ENCODE data around the gene LRFN5.

The LRFN5 gene

DNA sequence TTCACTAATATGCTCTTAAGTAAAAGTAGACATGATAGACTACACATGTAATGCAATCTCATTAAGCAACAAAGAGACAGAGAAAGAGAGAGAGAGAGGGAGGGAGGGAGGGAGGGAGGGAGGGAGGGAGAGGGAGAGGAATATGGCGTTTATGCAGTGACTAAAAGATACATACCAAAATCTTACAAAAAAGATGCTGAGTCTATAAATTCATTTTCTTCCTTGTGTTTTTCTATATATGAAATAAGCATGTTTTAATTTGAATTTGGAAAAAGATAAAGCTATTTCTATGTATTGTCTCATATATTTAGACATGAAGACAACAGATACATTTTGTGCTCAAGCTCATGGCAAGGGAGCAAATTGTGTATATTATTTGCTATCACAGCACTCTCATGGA lies 44.1 kb downstream of the LRFN5 start:
- TF ChIP-seq, protein P1, sequence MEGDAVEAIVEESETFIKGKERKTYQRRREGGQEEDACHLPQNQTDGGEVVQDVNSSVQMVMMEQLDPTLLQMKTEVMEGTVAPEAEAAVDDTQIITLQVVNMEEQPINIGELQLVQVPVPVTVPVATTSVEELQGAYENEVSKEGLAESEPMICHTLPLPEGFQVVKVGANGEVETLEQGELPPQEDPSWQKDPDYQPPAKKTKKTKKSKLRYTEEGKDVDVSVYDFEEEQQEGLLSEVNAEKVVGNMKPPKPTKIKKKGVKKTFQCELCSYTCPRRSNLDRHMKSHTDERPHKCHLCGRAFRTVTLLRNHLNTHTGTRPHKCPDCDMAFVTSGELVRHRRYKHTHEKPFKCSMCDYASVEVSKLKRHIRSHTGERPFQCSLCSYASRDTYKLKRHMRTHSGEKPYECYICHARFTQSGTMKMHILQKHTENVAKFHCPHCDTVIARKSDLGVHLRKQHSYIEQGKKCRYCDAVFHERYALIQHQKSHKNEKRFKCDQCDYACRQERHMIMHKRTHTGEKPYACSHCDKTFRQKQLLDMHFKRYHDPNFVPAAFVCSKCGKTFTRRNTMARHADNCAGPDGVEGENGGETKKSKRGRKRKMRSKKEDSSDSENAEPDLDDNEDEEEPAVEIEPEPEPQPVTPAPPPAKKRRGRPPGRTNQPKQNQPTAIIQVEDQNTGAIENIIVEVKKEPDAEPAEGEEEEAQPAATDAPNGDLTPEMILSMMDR (IDR thresholded peaks at IDR 0.05) = no peak
- no peaks in the 10 kb centered on the region for H3K4me1 ChIP-seq
- H3K9ac ChIP-seq = no peak overlapping the region
- H2AFZ ChIP-seq = no peak overlapping the region
- H3K9me3 ChIP-seq (ENCODE audit: control insufficient read depth, low read length) = no peaks in the 10 kb centered on the region
- no peak overlapping the region for H3K27ac ChIP-seq
- no peak overlapping the region for H3K4me3 ChIP-seq (ENCODE audit: low read depth, low read length)
- H3K79me2 ChIP-seq = peaks cover 10% of the 10 kb centered on the region
- H3K4me2 ChIP-seq (ENCODE audit: low read length) = no peak overlapping the region
- no peaks in the 10 kb centered on the region for H3K36me3 ChIP-seq (ENCODE audit: control insufficient read depth, insufficient read depth, low read length)
- H3K27me3 ChIP-seq (ENCODE audit: control insufficient read depth, insufficient read depth, low read length) = no peaks in the 10 kb centered on the region

DNA sequence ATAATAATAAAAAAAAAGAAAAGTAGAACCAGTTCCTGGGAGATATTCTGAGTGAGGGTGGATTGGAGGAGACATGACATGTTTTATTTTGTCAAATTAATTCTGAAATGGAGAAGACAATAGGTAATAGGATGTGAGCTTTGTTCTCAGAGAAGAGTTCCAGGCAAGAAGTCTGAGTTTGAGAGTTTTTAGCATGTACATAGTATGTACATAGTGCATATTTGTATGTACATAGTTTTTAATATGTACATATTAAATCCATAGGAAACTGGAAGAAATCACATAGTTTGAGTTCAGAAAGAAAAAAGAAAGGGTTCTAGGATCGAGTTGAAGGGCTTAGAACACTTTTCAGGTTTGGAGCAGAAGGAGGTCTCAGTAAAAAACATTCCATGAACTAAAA lies 47.5 kb downstream of the LRFN5 start:
- TF ChIP-seq, protein P1 (IDR thresholded peaks at IDR 0.05) = no peak

DNA sequence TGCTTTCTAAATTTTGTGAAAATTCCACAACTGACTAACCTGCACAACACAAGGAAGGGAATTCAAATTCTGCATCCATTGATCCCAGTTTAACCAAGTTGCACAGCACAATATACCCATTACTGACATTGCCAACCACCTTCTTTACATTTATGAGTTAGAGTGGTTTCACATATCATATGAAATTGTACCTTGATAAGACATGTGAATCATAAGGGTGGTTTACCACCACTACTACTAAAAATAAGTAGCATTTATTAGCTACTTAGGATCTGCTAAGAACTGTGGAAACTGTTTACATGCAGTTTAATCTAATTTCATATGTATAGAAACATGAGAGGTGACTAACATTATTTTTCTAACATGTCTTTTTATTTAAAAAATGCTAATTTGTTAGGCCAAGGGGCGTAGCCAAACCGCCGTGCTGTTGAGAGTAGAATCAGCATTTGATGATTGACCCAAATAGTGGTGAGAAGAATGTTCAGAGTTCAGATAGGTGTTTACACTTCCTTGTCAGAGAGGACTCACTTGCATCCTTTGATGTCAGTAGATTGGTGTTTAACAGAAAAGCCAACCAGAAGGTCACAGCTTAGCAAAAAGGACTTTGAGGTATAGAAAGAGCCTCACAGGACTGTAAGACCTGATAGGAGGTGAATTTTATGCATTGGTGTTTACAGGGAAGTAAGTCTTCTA lies 56.2 kb downstream of the LRFN5 start:
- no peak overlapping the region for H3K4me3 ChIP-seq (ENCODE audit: low read depth, low read length)
- no peaks in the 10 kb centered on the region for H3K9me3 ChIP-seq (ENCODE audit: control insufficient read depth, low read length)
- H3K4me2 ChIP-seq (ENCODE audit: low read length) = no peak overlapping the region
- H2AFZ ChIP-seq = no peak overlapping the region
- no peaks in the 10 kb centered on the region for H3K36me3 ChIP-seq (ENCODE audit: control insufficient read depth, insufficient read depth, low read length)
- TF ChIP-seq, protein P1 (IDR thresholded peaks at IDR 0.05) = no peak
- peaks cover 3% of the 10 kb centered on the region for H3K4me1 ChIP-seq
- H3K27me3 ChIP-seq (ENCODE audit: control insufficient read depth, insufficient read depth, low read length) = no peaks in the 10 kb centered on the region
- H3K9ac ChIP-seq = no peak overlapping the region
- peaks cover 7% of the 10 kb centered on the region for H3K79me2 ChIP-seq
- H3K27ac ChIP-seq = no peak overlapping the region

More for the DNA sequence above, 47.5 kb downstream of the LRFN5 start:
- H3K9me3 ChIP-seq (ENCODE audit: control insufficient read depth, low read length) = no peaks in the 10 kb centered on the region
- no peak overlapping the region for H3K4me2 ChIP-seq (ENCODE audit: low read length)
- H2AFZ ChIP-seq = no peak overlapping the region
- no peak overlapping the region for H3K9ac ChIP-seq
- H3K27me3 ChIP-seq (ENCODE audit: control insufficient read depth, insufficient read depth, low read length) = no peaks in the 10 kb centered on the region
- peaks cover 12% of the 10 kb centered on the region for H3K79me2 ChIP-seq
- no peaks in the 10 kb centered on the region for H3K4me1 ChIP-seq
- H3K36me3 ChIP-seq (ENCODE audit: control insufficient read depth, insufficient read depth, low read length) = no peaks in the 10 kb centered on the region
- H3K4me3 ChIP-seq (ENCODE audit: low read depth, low read length) = no peak overlapping the region
- no peak overlapping the region for H3K27ac ChIP-seq

DNA sequence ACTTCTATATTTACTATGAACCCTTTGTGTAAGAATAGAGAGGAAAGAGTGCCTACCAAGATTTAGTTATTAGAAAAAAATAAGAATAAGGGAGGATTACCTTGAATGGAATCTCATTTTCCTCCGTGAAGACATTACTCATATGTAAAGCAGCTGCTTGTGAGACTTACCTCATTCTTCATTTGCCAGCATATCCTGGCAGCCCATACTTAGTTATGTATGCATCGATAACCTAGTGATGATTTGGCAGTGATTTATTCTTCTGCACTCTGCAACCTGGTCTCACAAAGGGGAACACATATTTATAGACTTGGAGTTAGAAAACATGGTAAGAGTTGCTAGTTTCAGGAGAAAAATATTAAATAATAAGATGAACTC lies 56.8 kb downstream of the LRFN5 start:
- Histone ChIP-seq H3K9ac (no peak overlapping the region), H3K36me3 (ENCODE audit: control insufficient read depth, insufficient read depth, low read length) (no peaks in the 10 kb centered on the region), H3K27me3 (ENCODE audit: control insufficient read depth, insufficient read depth, low read length) (no peaks in the 10 kb centered on the region), H3K4me1 (peaks cover 3% of the 10 kb centered on the region), H3K4me3 (ENCODE audit: low read depth, low read length) (no peak overlapping the region), H3K27ac (no peak overlapping the region), H3K9me3 (ENCODE audit: control insufficient read depth, low read length) (no peaks in the 10 kb centered on the region), H2AFZ (no peak overlapping the region), H3K79me2 (peaks cover 7% of the 10 kb centered on the region), H3K4me2 (ENCODE audit: low read length) (no peak overlapping the region)
- TF ChIP-seq, protein P1 (IDR thresholded peaks at IDR 0.05) = no peak

DNA sequence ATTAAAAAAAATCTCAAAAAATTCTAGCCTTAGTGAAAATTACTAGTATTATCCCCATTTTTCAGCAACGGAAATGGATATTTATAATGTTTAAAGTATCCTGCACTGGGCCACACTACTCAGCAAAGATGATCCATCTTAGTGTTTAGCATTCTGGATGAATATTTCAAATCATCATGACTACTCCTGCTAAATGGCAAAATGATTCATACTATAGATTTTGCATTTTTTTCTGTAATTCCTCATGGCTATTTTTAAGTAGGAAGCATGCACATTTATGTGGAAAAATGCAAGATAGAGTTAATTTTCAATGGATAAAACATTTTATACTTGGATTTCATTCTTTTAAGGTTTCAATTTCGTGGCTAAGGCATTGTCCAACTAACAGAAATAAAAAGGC lies 59.6 kb downstream of the LRFN5 start:
- Histone ChIP-seq H3K9me3 (ENCODE audit: control insufficient read depth, low read length) (no peaks in the 10 kb centered on the region), H2AFZ (no peak overlapping the region), H3K27me3 (ENCODE audit: control insufficient read depth, insufficient read depth, low read length) (no peaks in the 10 kb centered on the region), H3K9ac (no peak overlapping the region), H3K4me3 (ENCODE audit: low read depth, low read length) (no peak overlapping the region), H3K4me1 (peaks cover 3% of the 10 kb centered on the region), H3K36me3 (ENCODE audit: control insufficient read depth, insufficient read depth, low read length) (no peaks in the 10 kb centered on the region), H3K27ac (no peak overlapping the region), H3K79me2 (peaks cover 3% of the 10 kb centered on the region), H3K4me2 (ENCODE audit: low read length) (no peak overlapping the region)
- TF ChIP-seq, protein P1 (IDR thresholded peaks at IDR 0.05) = no peak
